ENCODE results near the gene KDM7A. TPM values are rescaled to one million over a fixed set of nuclear protein-coding genes. Genes with fewer than 3 reads are reported as not detected.

KDM7A gene
- total and polyA plus RNA-seq, 9 of the 15 experiments (the other 6 are each of a cell fraction or from before 2014, with no cell fraction given), result 0.90 to 8.4 (median 7.0) TPM

GRCh38 chr7:140175221-140176121 lies 1.3 kb downstream of the KDM7A start (continued):
- TF ChIP-seq NR0B1 (IDR thresholded peaks at IDR 0.05; ENCODE audit: partially characterized antibody) (no peak), MYBL2 (IDR thresholded peaks at IDR 0.05; ENCODE audit: low read depth) (no peak; the same call in 1 of the 2 replicates), MYBL2 (CRISPR knock-in tag; IDR thresholded peaks at IDR 0.05; ENCODE audit: borderline replicate concordance) (no peak), NR2F6 (CRISPR knock-in tag; IDR thresholded peaks at IDR 0.05) (no peak), CEBPB (tag; IDR thresholded peaks at IDR 0.05) (peak; percentile 84), DLX4 (CRISPR knock-in tag; IDR thresholded peaks at IDR 0.05) (no peak), ZNF717 (CRISPR knock-in tag; IDR thresholded peaks at IDR 0.05) (no peak), PRMT5 (CRISPR knock-in tag; IDR thresholded peaks at IDR 0.05) (no peak), SAFB (IDR thresholded peaks at IDR 0.05; ENCODE audit: borderline replicate concordance, low read depth, low read length) (no peak), ZNF354B (CRISPR knock-in tag; IDR thresholded peaks at IDR 0.05) (no peak), ZBTB33 (CRISPR knock-in tag; IDR thresholded peaks at IDR 0.05) (peak; percentile 80), TGIF2 (CRISPR knock-in tag; IDR thresholded peaks at IDR 0.05) (peak; percentile 85), FOXK2 (conservative IDR thresholded peaks at IDR 0.05 in 1 of 2, IDR thresholded peaks at IDR 0.05 in 1 of 2; ENCODE audit: low read depth in 2 of 2) (peak; percentile 94 to 95), SMARCA5 (IDR thresholded peaks at IDR 0.05) (no peak), NCOA2 (IDR thresholded peaks at IDR 0.05; ENCODE audit: partially characterized antibody in 2 of 2) (no peak), ZNF124 (CRISPR knock-in tag; IDR thresholded peaks at IDR 0.05) (no peak), ZNF134 (CRISPR knock-in tag; conservative IDR thresholded peaks at IDR 0.05) (no peak), NR4A1 (CRISPR knock-in tag; IDR thresholded peaks at IDR 0.05) (no peak), NR4A1 (tag; IDR thresholded peaks at IDR 0.05) (0 out of 2 replicates have a peak, but pooled peaks have one; percentile 54), CHD1 (IDR thresholded peaks at IDR 0.05; ENCODE audit: low read length) (peak; percentile 90), ZNF121 (CRISPR knock-in tag; conservative IDR thresholded peaks at IDR 0.05) (no peak), CTBP1 (IDR thresholded peaks at IDR 0.05; ENCODE audit: borderline replicate concordance) (peak; percentile 97), IRF2 (CRISPR knock-in tag; IDR thresholded peaks at IDR 0.05) (no peak), SMARCA4 (IDR thresholded peaks at IDR 0.05) (no peak; the same call in 1 of the 2 replicates), NRF1 (conservative IDR thresholded peaks at IDR 0.05 in 1 of 2, IDR thresholded peaks at IDR 0.05 in 1 of 2) (peak; percentile 55 to 56; a peak in 3 of 4 replicates), ZNF644 (tag; IDR thresholded peaks at IDR 0.05; ENCODE audit: low read depth) (no peak), EGR1 (conservative IDR thresholded peaks at IDR 0.05) (peak; percentile 92), KAT2B (IDR thresholded peaks at IDR 0.05; ENCODE audit: low read depth, low read length) (no peak)

Measured in K562 (cell line).